GF-D8 (cell line): ENCODE results near the gene LTBR.
A peak's percentile ranks its signal among the peaks of the same experiment; 100 is the strongest.
"Not testable (repeated sequence)": the region's sequence is repeated elsewhere in the genome, so short reads cannot be mapped to it uniquely, and the experiment has no call there.

ENCODE experiments used
- DNase-seq: peaks from one replicate; lab custom pipeline; 2025; lab: John Stamatoyannopoulos, UW

Gene LTBR

GRCh38 chr12:6425590-6426531 is 41.9 kb downstream of the LTBR start:
- peak; percentile 67 for DNase-seq

- DNase-seq = no peak
These were observed 43.1 kb downstream of the LTBR start for GRCh38 chr12:6426882-6427671.

GRCh38 chr12:6427796-6428195 is 43.8 kb downstream of the LTBR start:
- not testable (repeated sequence) for DNase-seq

GRCh38 chr12:6428326-6428725 is 44.4 kb downstream of the LTBR start:
- no peak for DNase-seq

GRCh38 chr12:6430124-6430989 is 46.4 kb downstream of the LTBR start:
- DNase-seq = peak; percentile 88

GRCh38 chr12:6432991-6433390 is 49.0 kb downstream of the LTBR start:
- DNase-seq = no peak

- no peak for DNase-seq
These were observed 50.5 kb downstream of the LTBR start for GRCh38 chr12:6434205-6435140.

- no peak for DNase-seq
These were observed 52.2 kb downstream of the LTBR start for GRCh38 chr12:6435961-6436715.

- DNase-seq = no peak
These were observed 53.6 kb downstream of the LTBR start for GRCh38 chr12:6437586-6437985.

- no peak for DNase-seq
These were observed 54.4 kb downstream of the LTBR start for GRCh38 chr12:6438345-6438744.

GRCh38 chr12:6440391-6440790 is 56.4 kb downstream of the LTBR start:
- no peak for DNase-seq
